Measurements from ENCODE around the gene TXNDC11. TPM values are rescaled to one million over a fixed set of nuclear protein-coding genes. Genes with fewer than 3 reads are reported as not detected.
"Not testable (repeated sequence)": the region's sequence is repeated elsewhere in the genome, so short reads cannot be mapped to it uniquely, and the experiment has no call there.

TXNDC11 gene
- total RNA-seq, 1 experiment from 2014 or later = 17.6 TPM

DNA sequence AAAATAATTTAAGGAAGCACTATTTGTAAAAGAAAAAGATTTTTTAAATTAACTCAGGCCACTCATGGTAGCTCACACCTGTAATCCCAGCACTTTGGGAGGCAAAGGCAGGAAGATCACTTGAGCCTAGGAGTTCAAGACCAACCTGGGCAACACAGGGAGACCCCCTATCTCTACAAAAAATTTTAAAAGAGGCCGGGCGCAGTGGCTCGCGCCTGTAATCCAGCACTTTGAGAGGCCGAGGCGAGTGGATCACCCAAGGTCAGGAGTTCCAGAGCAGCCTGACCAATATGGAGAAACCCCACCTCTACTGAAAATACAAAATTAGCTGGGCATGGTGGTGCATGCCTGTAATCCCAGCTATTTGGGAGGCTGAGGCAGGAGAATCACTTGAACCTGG is 41.7 kb upstream of the TXNDC11 start:
- POLR2A ChIA-PET (ENCODE audit: low non-redundant PET); H3K27me3 ChIP-seq (replicated peaks; ENCODE audit: insufficient read depth, low read depth, low read length, poor library complexity); intact Hi-C loops (cut with micrococcal nuclease; ENCODE audit: unreplicated experiment); H3K9me3 ChIP-seq (ENCODE audit: low read depth, low read length, poor library complexity, severe bottlenecking); H3K4me3 ChIP-seq (ENCODE audit: low read depth, low read length, poor library complexity, severe bottlenecking); H3K36me3 ChIP-seq (ENCODE audit: insufficient read depth, low read length, poor library complexity, severe bottlenecking); CTCF ChIA-PET; BruUV-seq (replicated peaks); H3K27ac ChIP-seq (ENCODE audit: low read depth, low read length, poor library complexity, severe bottlenecking); DNase-seq (ENCODE audit: low spot score): not testable (repeated sequence)
- peaks cover 40% of the 10 kb centered on the region for H3K4me1 ChIP-seq (ENCODE audit: insufficient read depth, low read length, poor library complexity, severe bottlenecking)

DNA sequence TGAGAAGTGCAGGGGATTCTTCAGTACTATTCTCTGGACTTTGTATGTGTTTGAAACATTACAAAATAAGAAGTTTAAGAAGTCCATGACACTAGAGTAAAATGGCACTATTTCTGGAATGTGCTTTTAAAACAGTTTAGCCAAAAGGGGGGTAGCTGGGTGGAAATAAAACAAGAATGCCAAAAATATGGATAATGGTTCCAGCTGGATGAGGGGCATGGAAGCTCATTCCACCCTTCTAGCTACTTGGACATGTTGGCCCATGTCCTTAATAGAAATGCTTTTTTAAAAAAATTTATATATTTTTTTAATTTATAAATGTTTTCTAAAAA is 41.3 kb upstream of the TXNDC11 start:
- Histone ChIP-seq H3K4me1 (ENCODE audit: insufficient read depth, low read length, poor library complexity, severe bottlenecking) (peaks cover 40% of the 10 kb centered on the region), H3K27me3 (replicated peaks; ENCODE audit: insufficient read depth, low read depth, low read length, poor library complexity) (no peaks in the 10 kb centered on the region), H3K9me3 (ENCODE audit: low read depth, low read length, poor library complexity, severe bottlenecking) (no peaks in the 10 kb centered on the region), H3K27ac (ENCODE audit: low read depth, low read length, poor library complexity, severe bottlenecking) (peak overlapping the region; percentile 55), H3K4me3 (ENCODE audit: low read depth, low read length, poor library complexity, severe bottlenecking) (no peak overlapping the region), H3K36me3 (ENCODE audit: insufficient read depth, low read length, poor library complexity, severe bottlenecking) (peaks cover 7% of the 10 kb centered on the region)
- DNase-seq (ENCODE audit: low spot score) = no peak
- no peak for TF ChIP-seq EZH2 (IDR thresholded peaks at IDR 0.05; ENCODE audit: borderline replicate concordance, low read depth, low read length, poor library complexity, severe bottlenecking)
- TF ChIP-seq, protein P1, sequence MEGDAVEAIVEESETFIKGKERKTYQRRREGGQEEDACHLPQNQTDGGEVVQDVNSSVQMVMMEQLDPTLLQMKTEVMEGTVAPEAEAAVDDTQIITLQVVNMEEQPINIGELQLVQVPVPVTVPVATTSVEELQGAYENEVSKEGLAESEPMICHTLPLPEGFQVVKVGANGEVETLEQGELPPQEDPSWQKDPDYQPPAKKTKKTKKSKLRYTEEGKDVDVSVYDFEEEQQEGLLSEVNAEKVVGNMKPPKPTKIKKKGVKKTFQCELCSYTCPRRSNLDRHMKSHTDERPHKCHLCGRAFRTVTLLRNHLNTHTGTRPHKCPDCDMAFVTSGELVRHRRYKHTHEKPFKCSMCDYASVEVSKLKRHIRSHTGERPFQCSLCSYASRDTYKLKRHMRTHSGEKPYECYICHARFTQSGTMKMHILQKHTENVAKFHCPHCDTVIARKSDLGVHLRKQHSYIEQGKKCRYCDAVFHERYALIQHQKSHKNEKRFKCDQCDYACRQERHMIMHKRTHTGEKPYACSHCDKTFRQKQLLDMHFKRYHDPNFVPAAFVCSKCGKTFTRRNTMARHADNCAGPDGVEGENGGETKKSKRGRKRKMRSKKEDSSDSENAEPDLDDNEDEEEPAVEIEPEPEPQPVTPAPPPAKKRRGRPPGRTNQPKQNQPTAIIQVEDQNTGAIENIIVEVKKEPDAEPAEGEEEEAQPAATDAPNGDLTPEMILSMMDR (conservative IDR thresholded peaks at IDR 0.05; ENCODE audit: low read depth, low read length) = no peak
- CTCF ChIA-PET = no interaction called here
- intact Hi-C loops (cut with micrococcal nuclease; ENCODE audit: unreplicated experiment) = no loop called here
- POLR2A ChIA-PET (ENCODE audit: low non-redundant PET) = no interaction called here
- no TSS peak for BruUV-seq (replicated peaks)

DNA sequence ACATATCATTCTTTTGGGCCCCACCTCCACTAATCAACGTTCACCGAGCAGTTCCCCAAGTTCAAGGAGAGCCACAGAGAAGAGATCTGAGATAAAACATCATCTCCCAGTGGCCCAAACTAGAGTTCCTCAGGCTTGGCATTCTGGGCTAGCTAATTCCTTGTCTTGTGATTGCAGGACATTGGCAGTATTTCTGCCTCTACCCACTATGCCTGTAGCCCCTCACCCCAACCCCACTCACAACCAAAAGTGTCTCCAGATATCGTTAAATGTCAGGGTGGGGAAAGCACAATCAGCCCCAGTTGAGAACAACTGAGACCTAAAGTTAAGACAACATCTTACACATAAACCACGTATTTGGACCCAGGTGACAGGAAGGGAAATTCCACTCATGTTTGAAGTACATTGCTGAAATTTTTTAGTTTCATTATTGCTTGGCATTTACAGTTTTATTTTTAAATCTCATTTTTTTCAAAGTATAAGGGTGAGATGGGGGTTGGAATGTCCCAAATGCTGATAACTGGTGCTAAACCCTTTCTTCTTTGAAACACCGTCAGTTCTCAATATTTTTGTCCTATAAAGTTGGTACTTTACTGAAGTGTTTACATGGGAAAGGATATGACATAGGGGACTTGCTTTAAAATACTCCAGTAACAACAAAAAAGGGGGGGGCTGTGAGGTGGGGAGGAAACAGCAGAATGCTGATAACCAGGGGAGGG is 40.8 kb upstream of the TXNDC11 start:
- no peaks in the 10 kb centered on the region for H3K9me3 ChIP-seq (ENCODE audit: low read depth, low read length, poor library complexity, severe bottlenecking)
- no peak for DNase-seq (ENCODE audit: low spot score)
- intact Hi-C loops (cut with micrococcal nuclease; ENCODE audit: unreplicated experiment) = no loop called here
- ChIA-PET CTCF (no interaction called here), POLR2A (ENCODE audit: low non-redundant PET) (no interaction called here)
- no peak overlapping the region for H3K4me3 ChIP-seq (ENCODE audit: low read depth, low read length, poor library complexity, severe bottlenecking)
- BruUV-seq (replicated peaks) = no TSS peak
- no peak for TF ChIP-seq EZH2 (IDR thresholded peaks at IDR 0.05; ENCODE audit: borderline replicate concordance, low read depth, low read length, poor library complexity, severe bottlenecking)
- TF ChIP-seq, protein P1 (conservative IDR thresholded peaks at IDR 0.05; ENCODE audit: low read depth, low read length) = no peak
- H3K27ac ChIP-seq (ENCODE audit: low read depth, low read length, poor library complexity, severe bottlenecking) = peak overlapping the region; percentile 55
- no peaks in the 10 kb centered on the region for H3K27me3 ChIP-seq (replicated peaks; ENCODE audit: insufficient read depth, low read depth, low read length, poor library complexity)
- peaks cover 10% of the 10 kb centered on the region for H3K36me3 ChIP-seq (ENCODE audit: insufficient read depth, low read length, poor library complexity, severe bottlenecking)
- H3K4me1 ChIP-seq (ENCODE audit: insufficient read depth, low read length, poor library complexity, severe bottlenecking) = peaks cover 40% of the 10 kb centered on the region

DNA sequence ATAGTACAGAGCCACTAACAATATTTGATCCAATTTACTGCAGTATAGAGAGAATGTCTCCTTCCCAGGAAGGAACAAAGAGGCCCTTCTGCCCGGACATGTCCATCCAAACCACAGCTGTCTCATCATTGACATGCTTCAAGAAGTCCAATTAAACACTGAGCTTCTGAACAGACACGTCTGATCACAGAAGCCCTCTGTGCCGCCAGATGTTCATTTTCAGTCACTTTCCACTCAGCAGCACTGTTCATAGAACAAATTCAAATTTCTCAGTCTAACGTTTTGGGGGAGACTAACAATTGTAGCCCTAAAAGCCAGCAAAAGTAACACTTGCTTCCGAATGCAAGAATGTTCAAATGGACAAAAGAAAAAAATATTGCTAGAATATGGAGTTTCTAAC is 39.1 kb upstream of the TXNDC11 start:
- H3K27me3 ChIP-seq (replicated peaks; ENCODE audit: insufficient read depth, low read depth, low read length, poor library complexity) = no peaks in the 10 kb centered on the region
- peak; percentile 62 for DNase-seq (ENCODE audit: low spot score)
- H3K36me3 ChIP-seq (ENCODE audit: insufficient read depth, low read length, poor library complexity, severe bottlenecking) = peaks cover 14% of the 10 kb centered on the region
- ChIA-PET CTCF (no interaction called here), POLR2A (ENCODE audit: low non-redundant PET) (no interaction called here)
- intact Hi-C loops (cut with micrococcal nuclease; ENCODE audit: unreplicated experiment) = no loop called here
- BruUV-seq (replicated peaks) = no TSS peak
- TF ChIP-seq, protein P1 (conservative IDR thresholded peaks at IDR 0.05; ENCODE audit: low read depth, low read length) = no peak
- no peak for TF ChIP-seq EZH2 (IDR thresholded peaks at IDR 0.05; ENCODE audit: borderline replicate concordance, low read depth, low read length, poor library complexity, severe bottlenecking)
- H3K9me3 ChIP-seq (ENCODE audit: low read depth, low read length, poor library complexity, severe bottlenecking) = no peaks in the 10 kb centered on the region
- H3K4me1 ChIP-seq (ENCODE audit: insufficient read depth, low read length, poor library complexity, severe bottlenecking) = peaks cover 40% of the 10 kb centered on the region
- no peak overlapping the region for H3K4me3 ChIP-seq (ENCODE audit: low read depth, low read length, poor library complexity, severe bottlenecking)
- H3K27ac ChIP-seq (ENCODE audit: low read depth, low read length, poor library complexity, severe bottlenecking) = peak overlapping the region; percentile 55
